DMS153 treated with DMSO at 0.1 percent for 48 hours (cell line): ENCODE data around the gene TUBGCP3.

ENCODE experiments used
- DNase-seq: peaks from one replicate; lab custom pipeline; 2025; ENCODE audit not compliant: unreplicated experiment; lab: John Stamatoyannopoulos, UW

The TUBGCP3 gene

GRCh38 chr13:112617754-112618375, 29.9 kb upstream of the TUBGCP3 start:
- no peak for DNase-seq

- peak; percentile 43 for DNase-seq
Observed at GRCh38 chr13:112616586-112617362, 28.8 kb upstream of the TUBGCP3 start.

- DNase-seq = no peak
Observed at GRCh38 chr13:112615391-112615790, 27.4 kb upstream of the TUBGCP3 start.

- DNase-seq = no peak
Observed at GRCh38 chr13:112614835-112615234, 26.9 kb upstream of the TUBGCP3 start.

- no peak for DNase-seq
Observed at GRCh38 chr13:112608212-112608611, 20.3 kb upstream of the TUBGCP3 start.

- peak; percentile 87 for DNase-seq
Observed at GRCh38 chr13:112606109-112607001, 18.4 kb upstream of the TUBGCP3 start.

GRCh38 chr13:112605531-112605990, 17.6 kb upstream of the TUBGCP3 start:
- no peak for DNase-seq

- no peak for DNase-seq
Observed at GRCh38 chr13:112603641-112604225, 15.8 kb upstream of the TUBGCP3 start.

GRCh38 chr13:112602189-112602588, 14.2 kb upstream of the TUBGCP3 start:
- no peak for DNase-seq

GRCh38 chr13:112601371-112601770, 13.4 kb upstream of the TUBGCP3 start:
- DNase-seq = no peak

GRCh38 chr13:112596235-112596634, 8.3 kb upstream of the TUBGCP3 start:
- DNase-seq = no peak

- DNase-seq = no peak
Observed at GRCh38 chr13:112592647-112593046, 4.7 kb upstream of the TUBGCP3 start.

GRCh38 chr13:112592181-112592580, 4.2 kb upstream of the TUBGCP3 start:
- DNase-seq = no peak

- peak; percentile 33 for DNase-seq
Observed at GRCh38 chr13:112588490-112589297, 741 bp upstream of the TUBGCP3 start.

- peak; percentile 44 for DNase-seq
Observed at GRCh38 chr13:112587212-112587763, 665 bp downstream of the TUBGCP3 start.

- DNase-seq = no peak
Observed at GRCh38 chr13:112586334-112586960, 1.5 kb downstream of the TUBGCP3 start.

- no peak for DNase-seq
Observed at GRCh38 chr13:112583592-112584277, 4.2 kb downstream of the TUBGCP3 start.

- no peak for DNase-seq
Observed at GRCh38 chr13:112582263-112582662, 5.7 kb downstream of the TUBGCP3 start.

GRCh38 chr13:112580912-112581311, 7.0 kb downstream of the TUBGCP3 start:
- DNase-seq = no peak
